Adipose tissue (tissue), 3 donors: Measurements from ENCODE around the gene EN1. TPM values are rescaled to one million over a fixed set of nuclear protein-coding genes. Genes with fewer than 3 reads are reported as not detected.

Experiments used
- H3K27ac ChIP-seq: one replicate; pipeline ENCODE4 v1.5.1; 2013; ENCODE audit warnings: low read depth, low read length
- WGBS, 3 donors: extraction: QIAGEN DNeasy Blood & Tissue Kit; methylation state at CpG; one replicate each; pipeline ENCODE4 v1.1.7; 2013; 5-methylcytosine and 5-hydroxymethylcytosine counted together
- polyA plus RNA-seq, 3 donors: library from polyadenylated mRNA; stranded (reverse); fragments of 200-250 nt; gene quantifications; one replicate each; pipeline ENCODE4 v1.2.3, GENCODE V29; 2013
- donor health status: healthy with polysubstance abuse.
- donor health status: Bipolar disorder and iron deficiency.
- donor health status: healthy.

EN1 gene
- polyA plus RNA-seq, result under 1 TPM; 0.05 to 0.43 (median 0.34) TPM

- no peak within 1 kb of the TSS for H3K27ac ChIP-seq
These were observed at the start of gene EN1 for GRCh38 chr2:118846953-118847761. Gene EN1, minus strand, starts transcription at chr2:118847648. Its CDS starts 481 bp downstream, at chr2:118847167.

GRCh38 chr2:118893100-118893499 is 45.7 kb upstream of the EN1 start:
- no peak overlapping the region for H3K27ac ChIP-seq
- WGBS, 3 donors, result 58 to 89% (median 89%) methylated on average over 3 of the region's 3 CpGs

More at GRCh38 chr2:118846953-118847761, at the start of gene EN1:
- 2 to 3% (median 3%) methylated on average over 44 to 64 of the region's 64 CpGs for WGBS, 3 donors

GRCh38 chr2:118889995-118890394 is 42.5 kb upstream of the EN1 start:
- 62 to 83% (median 81%) methylated on average over 1 of the region's 1 CpG for WGBS, 3 donors
- no peak overlapping the region for H3K27ac ChIP-seq

GRCh38 chr2:118883792-118884191 is 36.3 kb upstream of the EN1 start:
- H3K27ac ChIP-seq, result no peak overlapping the region
- 78 to 96% (median 95%) methylated on average over 4 of the region's 4 CpGs for WGBS, 3 donors

- no peak overlapping the region for H3K27ac ChIP-seq
- 17 to 22% (median 20%) methylated on average over 17 of the region's 17 CpGs for WGBS, 3 donors
These were observed 35.4 kb upstream of the EN1 start for GRCh38 chr2:118882693-118883336.

GRCh38 chr2:118881490-118882129 is 34.2 kb upstream of the EN1 start:
- WGBS, 3 donors, result 15 to 18% (median 16%) methylated on average over 10 of the region's 10 CpGs
- H3K27ac ChIP-seq, result no peak overlapping the region

- WGBS, 3 donors, result 70 to 79% (median 75%) methylated on average over 4 of the region's 4 CpGs
- no peak overlapping the region for H3K27ac ChIP-seq
These were observed 33.1 kb upstream of the EN1 start for GRCh38 chr2:118880501-118880900.

- WGBS, 3 donors, result 45 to 49% (median 45%) methylated on average over 2 of the region's 2 CpGs
- no peak overlapping the region for H3K27ac ChIP-seq
These were observed 31.2 kb upstream of the EN1 start for GRCh38 chr2:118878531-118879149.

- WGBS, 3 donors, result 30 to 42% (median 36%) methylated on average over 4 of the region's 4 CpGs
These were observed 27.9 kb upstream of the EN1 start for GRCh38 chr2:118875318-118875717.

GRCh38 chr2:118874324-118874723 is 26.9 kb upstream of the EN1 start:
- H3K27ac ChIP-seq, result no peak overlapping the region
- WGBS, 3 donors, result 71 to 79% (median 71%) methylated on average over 3 of the region's 3 CpGs

More at GRCh38 chr2:118875318-118875717, 27.9 kb upstream of the EN1 start:
- no peak overlapping the region for H3K27ac ChIP-seq

GRCh38 chr2:118865106-118865505 is 17.7 kb upstream of the EN1 start:
- no peak overlapping the region for H3K27ac ChIP-seq
- WGBS, 3 donors, result 4 to 8% (median 7%) methylated on average over 3 of the region's 3 CpGs

GRCh38 chr2:118864207-118864606 is 16.8 kb upstream of the EN1 start:
- 84 to 86% (median 85%) methylated on average over 13 of the region's 13 CpGs for WGBS, 3 donors
- H3K27ac ChIP-seq, result no peak overlapping the region

- 56 to 79% (median 67%) methylated on average over 1 of the region's 1 CpG for WGBS, 3 donors
- no peak overlapping the region for H3K27ac ChIP-seq
These were observed 14.3 kb upstream of the EN1 start for GRCh38 chr2:118861731-118862130.

GRCh38 chr2:118861242-118861641 is 13.8 kb upstream of the EN1 start:
- WGBS, 3 donors, result 72 to 85% (median 73%) methylated on average over 7 of the region's 7 CpGs
- H3K27ac ChIP-seq, result no peak overlapping the region

- H3K27ac ChIP-seq, result no peak overlapping the region
- 13 to 27% (median 14%) methylated on average over 5 of the region's 5 CpGs for WGBS, 3 donors
These were observed 13.1 kb upstream of the EN1 start for GRCh38 chr2:118860506-118860905.

- no peak overlapping the region for H3K27ac ChIP-seq
- WGBS, 3 donors, result 3 to 7% (median 4%) methylated on average over 23 to 26 of the region's 26 CpGs
These were observed 11.8 kb upstream of the EN1 start for GRCh38 chr2:118859157-118859770.

GRCh38 chr2:118858485-118859156 is 11.2 kb upstream of the EN1 start:
- 3 to 6% (median 3%) methylated on average over 40 of the region's 40 CpGs for WGBS, 3 donors
- no peak overlapping the region for H3K27ac ChIP-seq
